Left renal pelvis (tissue), 4 donors: ENCODE results near the gene GNG3. TPM values are rescaled to one million over a fixed set of nuclear protein-coding genes. Genes with fewer than 3 reads are reported as not detected.
A peak's percentile ranks its signal among the peaks of the same experiment; 100 is the strongest.
"Not testable (repeated sequence)": the region's sequence is repeated elsewhere in the genome, so short reads cannot be mapped to it uniquely, and the experiment has no call there.

ENCODE experiments used
- DNase-seq, 4 donors: peaks; one replicate each; pipeline ENCODE4 v3.0.0-alpha.2; 2013; ENCODE audit warnings: low read depth in 4 of 4, low spot score in 3 of 4
- polyA plus RNA-seq, 4 donors: library from polyadenylated mRNA; unstranded; fragments of 120-200 nt; gene quantifications; one replicate each; pipeline ENCODE4 v1.2.1, GENCODE V29; 2013; ENCODE audit not compliant: insufficient read length in 4 of 4

Gene GNG3
- polyA plus RNA-seq = 1 to 10 TPM; 1.5 to 2.4 (median 1.9) TPM

DNA sequence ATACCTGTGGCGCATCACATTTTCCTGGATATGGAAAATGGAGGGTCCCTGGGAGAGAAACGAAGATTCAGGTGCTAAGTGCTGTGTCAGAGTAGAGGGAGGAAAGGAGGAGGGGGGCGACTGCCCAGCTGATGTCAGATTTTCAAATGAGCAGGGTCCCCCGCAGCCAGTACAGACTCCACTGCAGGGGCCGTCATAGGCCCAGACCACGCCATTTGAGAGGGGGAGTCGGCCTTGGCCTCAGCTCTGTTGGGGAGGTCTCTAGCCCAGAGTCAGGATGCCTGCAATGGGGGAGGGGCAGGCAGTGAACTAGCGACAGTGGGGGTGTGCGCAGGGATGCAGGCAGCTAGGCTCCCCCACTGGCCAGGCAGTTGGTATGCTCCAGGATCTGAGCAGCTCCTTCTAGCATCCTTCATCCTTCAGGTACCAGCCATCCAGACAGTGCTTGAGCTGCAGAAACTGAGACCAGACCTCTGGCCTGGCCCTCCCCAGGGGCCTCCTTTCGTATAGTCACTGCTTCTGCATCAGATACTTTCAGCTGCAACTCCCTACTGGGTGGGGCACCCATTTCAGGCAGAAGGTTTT, at the start of gene GNG3, which contains the start of gene BSCL2:
Gene GNG3 (plus strand): TSS at position 400 of the 585 bp plus-strand sequence. CDS start 620 bp downstream, outside the sequence.
Gene BSCL2 (minus strand): TSS at position 148 of the 585 bp plus-strand sequence. CDS start 229 bp downstream, outside the sequence.
- DNase-seq = peak in 2 of 4 donors; percentile 65 to 70

- no peak for DNase-seq
Measured at GRCh38 chr11:62664405-62665074, 42.9 kb upstream of the GNG3 start.

GRCh38 chr11:62665075-62665598, 42.3 kb upstream of the GNG3 start, which contains the start of the genes C11orf98 and CSKMT:
Gene C11orf98 (minus strand): TSS chr11:62665210. CDS start chr11:62665169, 41 bp downstream.
Gene CSKMT (plus strand): TSS chr11:62665312. CDS start chr11:62665880, 568 bp downstream.
- peak; percentile 90 to 94 (median 92) for DNase-seq

DNA sequence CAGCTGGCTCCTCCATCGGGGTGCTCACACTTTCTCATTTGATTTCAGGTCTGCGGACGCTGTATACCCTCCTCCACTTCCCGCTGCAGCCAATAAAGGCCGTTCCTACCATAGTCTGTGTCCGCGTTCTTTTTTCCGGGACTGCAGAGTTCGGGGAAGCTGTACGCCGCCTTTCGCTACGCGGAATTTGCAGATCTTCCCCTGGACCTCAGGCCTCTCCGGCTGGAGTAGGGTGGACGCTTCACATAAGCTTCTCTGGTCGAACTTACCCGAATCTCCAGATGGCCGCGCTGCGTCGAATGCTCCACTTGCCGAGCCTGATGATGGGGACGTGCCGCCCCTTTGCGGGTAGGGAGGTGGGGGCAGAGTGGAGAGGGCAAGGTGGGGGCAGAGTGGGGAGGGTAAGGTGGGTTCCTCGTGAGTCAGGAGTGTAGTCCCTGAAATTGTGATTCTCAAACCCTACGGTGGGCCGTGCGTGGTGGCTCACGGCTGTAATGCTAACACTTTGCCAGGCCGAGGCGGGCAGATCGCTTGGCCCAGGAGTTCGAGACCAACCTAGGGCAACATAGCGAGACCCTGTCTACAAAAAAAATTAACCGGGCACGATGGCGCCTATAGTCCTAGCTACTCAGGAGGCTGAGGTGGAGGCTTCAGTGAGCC, 41.7 kb upstream of the GNG3 start:
- DNase-seq = no peak

DNA sequence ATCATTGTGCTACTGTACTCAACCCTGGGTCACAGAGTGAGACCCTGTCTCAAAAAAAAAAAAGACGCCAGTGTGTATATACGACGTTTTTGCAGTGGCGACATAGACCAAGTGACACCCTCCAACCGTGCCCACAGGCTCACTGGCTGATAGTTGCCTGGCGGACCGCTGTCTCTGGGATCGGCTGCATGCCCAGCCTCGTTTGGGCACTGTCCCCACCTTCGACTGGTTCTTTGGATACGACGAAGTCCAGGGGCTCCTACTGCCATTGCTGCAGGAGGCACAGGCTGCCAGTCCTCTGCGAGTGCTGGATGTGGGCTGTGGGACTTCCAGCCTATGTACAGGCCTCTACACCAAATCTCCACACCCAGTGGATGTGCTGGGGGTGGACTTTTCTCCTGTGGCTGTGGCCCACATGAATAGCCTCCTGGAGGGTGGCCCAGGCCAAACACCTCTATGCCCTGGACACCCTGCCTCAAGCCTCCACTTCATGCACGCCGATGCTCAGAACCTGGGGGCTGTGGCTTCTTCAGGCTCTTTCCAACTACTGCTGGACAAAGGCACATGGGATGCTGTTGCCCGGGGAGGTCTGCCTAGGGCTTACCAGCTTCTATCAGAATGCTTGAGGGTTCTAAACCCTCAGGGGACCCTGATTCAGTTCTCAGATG, 41.1 kb upstream of the GNG3 start:
- DNase-seq = no peak

DNA sequence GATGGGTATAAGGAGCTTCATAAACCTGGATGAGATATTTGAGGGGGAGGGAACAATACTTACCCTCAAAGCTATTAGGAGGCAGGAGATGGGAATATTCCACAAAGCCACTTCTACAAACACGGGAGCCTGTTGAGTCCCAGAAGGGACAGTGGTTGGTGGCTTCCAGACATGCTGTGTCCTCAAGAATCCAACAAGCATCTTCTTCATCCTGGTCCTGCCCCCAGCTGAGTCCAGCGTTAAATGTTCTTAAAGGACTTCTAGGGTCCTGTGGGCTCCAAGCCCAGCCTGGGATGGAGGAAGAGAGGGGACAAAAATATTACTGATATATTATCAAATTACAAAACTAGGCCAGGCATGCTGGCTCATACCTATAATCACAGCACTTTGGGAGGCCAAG, 40.0 kb upstream of the GNG3 start:
- DNase-seq = no peak

DNA sequence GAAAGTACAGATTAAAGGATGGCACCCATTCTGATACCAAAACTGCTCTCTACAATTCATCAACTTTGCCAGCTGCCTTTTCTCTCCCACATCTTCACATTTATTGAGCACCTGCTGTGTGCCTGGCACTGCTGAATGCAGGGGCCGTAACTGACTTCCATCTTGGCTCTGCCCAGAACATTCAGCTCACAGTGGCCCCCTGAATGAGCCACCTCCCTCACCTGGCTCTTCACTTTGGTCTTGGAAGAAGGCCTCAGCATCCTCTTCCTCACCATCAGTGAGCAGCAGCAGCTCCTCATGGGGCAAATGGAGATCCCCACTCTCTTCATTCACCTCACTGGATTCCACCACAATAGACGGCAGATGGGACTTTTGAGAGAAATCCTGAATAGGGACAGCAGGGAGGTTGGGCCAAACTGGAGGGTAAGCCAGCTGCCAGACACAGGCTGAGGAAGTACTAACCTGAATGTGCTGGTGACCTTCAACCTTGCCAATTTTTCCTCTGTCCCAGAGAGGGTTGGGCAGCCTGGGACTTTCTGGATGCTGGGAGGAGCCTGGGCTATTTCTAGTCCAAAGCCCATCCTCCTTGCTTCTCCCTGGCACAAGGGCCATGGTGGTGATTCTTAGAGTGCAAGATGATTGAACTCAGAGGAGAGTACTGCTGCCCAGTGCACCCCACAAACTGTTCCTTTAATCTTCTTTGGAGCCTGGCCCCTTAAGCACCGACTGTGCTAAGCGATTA, 37.9 kb upstream of the GNG3 start:
- DNase-seq = no peak

- no peak for DNase-seq
Measured at GRCh38 chr11:62671236-62671607, 36.3 kb upstream of the GNG3 start.

DNA sequence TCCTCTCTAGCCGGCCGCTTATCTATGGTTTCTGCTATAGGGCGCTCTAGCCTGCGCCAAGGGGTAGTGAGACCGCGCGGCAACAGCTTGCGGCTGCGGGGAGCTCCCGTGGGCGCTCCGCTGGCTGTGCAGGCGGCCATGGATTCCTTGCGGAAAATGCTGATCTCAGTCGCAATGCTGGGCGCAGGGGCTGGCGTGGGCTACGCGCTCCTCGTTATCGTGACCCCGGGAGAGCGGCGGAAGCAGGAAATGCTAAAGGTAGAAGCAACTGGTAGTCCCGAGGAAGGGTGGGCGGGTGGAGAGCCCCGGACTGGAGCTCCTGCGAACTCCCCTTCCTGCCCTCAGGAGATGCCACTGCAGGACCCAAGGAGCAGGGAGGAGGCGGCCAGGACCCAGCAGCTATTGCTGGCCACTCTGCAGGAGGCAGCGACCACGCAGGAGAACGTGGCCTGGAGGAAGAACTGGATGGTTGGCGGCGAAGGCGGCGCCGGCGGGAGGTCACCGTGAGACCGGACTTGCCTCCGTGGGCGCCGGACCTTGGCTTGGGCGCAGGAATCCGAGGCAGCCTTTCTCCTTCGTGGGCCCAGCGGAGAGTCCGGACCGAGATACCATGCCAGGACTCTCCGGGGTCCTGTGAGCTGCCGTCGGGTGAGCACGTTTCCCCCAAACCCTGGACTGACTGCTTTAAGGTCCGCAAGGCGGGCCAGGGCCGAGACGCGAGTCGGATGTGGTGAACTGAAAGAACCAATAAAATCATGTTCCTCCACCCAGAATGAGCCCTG, 35.7 kb upstream of the GNG3 start, which contains the start of the genes LBHD1 and UQCC3:
Gene LBHD1 (minus strand): TSS at position 660 of the 782 bp plus-strand sequence. CDS start 2,236 bp downstream, outside the sequence.
Gene UQCC3 (plus strand): TSS at position 66 of the 782 bp plus-strand sequence. CDS start 73 bp downstream, at position 139.
- peak in 1 of 4 donors; percentile 75 for DNase-seq

DNA sequence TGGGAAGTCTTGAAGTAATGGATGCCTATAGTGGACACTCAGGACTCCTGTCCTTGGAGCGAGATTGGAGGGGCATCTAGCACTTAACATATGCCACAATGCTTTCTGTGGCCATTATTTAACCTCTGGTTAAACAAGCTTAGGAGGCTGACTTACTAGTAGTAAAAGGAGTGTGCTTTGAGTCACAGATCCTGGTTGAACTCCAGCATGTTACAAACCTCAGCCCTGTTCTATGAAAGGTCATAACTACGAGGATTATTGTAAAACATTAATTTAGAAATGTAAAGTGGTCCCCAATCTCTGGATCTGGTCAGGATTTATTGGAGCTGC, 34.3 kb upstream of the GNG3 start:
- no peak for DNase-seq

DNA sequence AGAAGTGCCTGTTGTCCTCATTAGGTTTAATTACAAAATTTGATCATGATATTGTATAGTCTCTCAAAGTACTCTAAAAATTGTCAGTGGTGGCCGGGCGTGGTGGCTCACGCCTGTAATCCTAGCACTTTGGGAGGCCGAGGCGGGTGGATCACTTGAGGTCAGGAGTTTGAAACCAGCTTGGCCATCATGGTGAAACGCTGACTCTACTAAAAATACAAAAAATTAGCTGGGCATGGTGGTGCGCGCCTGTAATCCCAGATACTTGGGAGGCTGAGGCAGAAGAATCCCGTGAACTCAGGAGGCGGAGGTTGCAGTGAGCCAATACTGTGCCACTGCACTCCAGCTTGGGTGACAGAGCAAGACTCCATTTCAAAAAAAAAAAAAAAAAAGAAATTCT, 32.1 kb upstream of the GNG3 start:
- DNase-seq = not testable (repeated sequence)

DNA sequence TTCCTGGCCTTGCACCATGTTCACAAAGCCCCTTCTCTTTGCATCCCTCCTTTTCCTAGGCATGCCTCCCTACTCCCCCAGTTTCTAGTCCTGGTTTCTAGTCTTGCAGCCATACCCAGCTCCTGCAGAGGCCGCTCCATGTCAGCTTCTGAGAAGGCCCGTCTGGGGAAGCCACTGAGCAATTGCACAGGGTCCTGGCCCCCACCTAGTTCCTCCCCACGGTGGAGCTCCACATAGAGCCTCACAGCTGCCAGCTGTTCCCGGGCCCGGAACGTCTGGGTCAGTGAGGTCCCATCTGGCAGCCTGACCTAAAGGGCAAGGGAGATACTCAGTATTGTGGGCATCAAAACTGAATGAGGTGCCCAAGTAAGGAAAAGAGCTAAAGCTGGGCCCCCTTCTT, 30.8 kb upstream of the GNG3 start:
- no peak for DNase-seq

GRCh38 chr11:62677156-62677555, 30.3 kb upstream of the GNG3 start:
- DNase-seq = no peak

DNA sequence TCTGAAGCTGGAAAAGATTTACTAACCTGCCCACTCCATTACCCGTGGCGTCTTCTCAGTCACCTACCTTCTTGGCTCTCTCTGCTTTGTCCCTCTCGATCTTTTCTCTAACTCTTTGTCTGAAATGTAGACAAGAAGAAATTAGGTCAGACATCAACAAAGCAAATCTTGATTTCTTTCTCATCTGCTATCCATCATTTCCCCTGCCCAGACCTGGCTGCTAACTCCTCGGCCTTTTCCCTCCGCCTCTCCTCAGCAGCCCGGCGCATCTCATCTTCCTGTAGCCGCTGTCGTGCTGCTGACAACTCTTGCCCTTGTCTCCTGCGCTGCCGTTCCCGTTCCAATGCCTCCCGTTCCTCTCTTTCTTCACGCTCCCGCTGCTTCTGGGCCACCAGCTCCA, 29.8 kb upstream of the GNG3 start:
- DNase-seq = no peak

- no peak for DNase-seq
Measured at GRCh38 chr11:62678433-62678769, 29.1 kb upstream of the GNG3 start.

DNA sequence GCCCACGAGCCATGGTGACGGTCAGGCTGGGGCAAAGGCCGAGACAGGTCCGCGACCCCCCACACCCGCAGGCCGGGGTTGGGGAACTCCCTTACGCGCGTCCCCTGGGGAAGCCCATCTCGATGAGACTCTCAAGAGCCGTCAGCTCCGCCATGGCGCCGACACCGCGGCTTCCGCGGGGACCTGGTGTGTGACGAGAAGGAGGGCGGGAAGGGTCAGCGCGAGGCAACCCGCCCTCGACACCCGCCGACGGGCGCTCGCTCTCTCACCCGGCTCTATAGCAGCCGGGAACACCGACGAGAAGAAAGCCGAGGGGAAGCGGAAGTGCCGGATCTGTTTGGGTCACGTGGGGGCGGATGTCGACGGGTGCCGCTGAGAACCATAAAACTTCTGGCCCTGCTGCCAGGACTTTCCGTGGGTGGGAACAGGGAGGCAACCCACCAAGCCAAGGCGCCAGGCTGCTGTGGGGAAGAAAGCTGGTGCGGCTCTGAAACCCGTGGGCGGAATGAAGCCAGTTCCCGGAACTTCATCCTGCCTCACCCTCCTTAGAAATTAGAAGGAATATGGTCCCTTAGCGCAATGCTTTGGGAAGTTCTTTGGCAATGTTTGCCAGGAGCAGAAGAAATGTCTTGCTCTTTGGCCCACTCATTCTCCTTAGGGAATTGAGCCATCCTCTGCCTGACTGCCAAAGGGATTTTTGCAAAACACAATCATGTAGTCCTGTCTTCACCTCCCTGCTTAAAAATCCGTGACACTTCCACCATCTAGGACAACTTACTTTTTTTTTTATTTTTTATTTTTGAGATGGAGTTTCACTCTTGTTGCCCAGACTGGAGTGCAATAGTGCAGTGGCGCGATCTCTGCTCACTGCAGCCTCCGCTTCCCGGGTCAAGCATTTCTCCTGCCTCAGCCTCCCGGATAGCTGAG, 28.4 kb upstream of the GNG3 start, which contains the start of gene UBXN1:
Gene UBXN1 (minus strand): TSS at position 304 of the 927 bp plus-strand sequence. CDS start 150 bp downstream, at position 154.
- peak in 3 of 4 donors; percentile 71 to 73 (median 72) for DNase-seq

GRCh38 chr11:62680825-62681240, 26.6 kb upstream of the GNG3 start:
- DNase-seq = no peak

DNA sequence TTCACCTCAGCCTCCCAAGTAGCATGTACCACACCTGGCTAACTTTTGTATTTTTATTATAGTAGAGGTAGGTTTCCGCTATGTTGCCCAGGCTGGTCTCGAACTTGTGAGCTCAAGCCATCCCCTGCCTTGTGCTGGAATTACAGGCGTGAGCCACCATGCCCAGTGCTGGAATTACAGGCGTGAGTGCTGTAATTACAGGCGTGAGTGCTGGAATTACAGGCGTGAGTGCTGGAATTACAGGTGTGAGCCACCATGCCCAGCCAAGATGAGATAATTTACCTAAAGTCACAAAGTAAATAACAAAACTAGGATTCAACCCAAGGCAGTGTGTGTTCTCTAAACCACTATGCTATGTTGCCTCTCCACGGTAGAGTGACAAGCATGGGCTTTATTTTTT, 25.0 kb upstream of the GNG3 start:
- no peak for DNase-seq
